H1 (cell line): ENCODE measurements around the gene CRTC3. TPM values are rescaled to one million over a fixed set of nuclear protein-coding genes. Genes with fewer than 3 reads are reported as not detected.

Source experiments
- CTCF ChIA-PET: fragments of 300-600 bp; sonication (Branson Sonifier 250); formaldehyde crosslinking; loops from one replicate; lab custom pipeline; 2021; ENCODE audit not compliant: partially characterized antibody; lab: Charles Lee
- POLR2A ChIA-PET: fragments of 300-600 bp; sonication (Branson Sonifier 250); formaldehyde crosslinking; loops from one replicate; lab custom pipeline; 2021; ENCODE audit warnings: inconsistent platforms; ENCODE audit not compliant: partially characterized antibody; lab: Charles Lee
- DNase-seq, 2 experiments: peaks; one replicate each; pipeline versions ENCODE4 v3.0.0 to v3.0.0-alpha.2; 2010 to 2022; ENCODE audit warnings: low spot score in 2 of 2, low read depth in 1 of 2, mixed read lengths in 1 of 2
- FAIRE-seq: peaks from 2 replicates; lab custom pipeline; 2011; peaks lifted over from hg19 to GRCh38; lab: Jason Lieb, UNC
- H2AFZ ChIP-seq: 2 replicates; pipeline ENCODE4 v1.8.1; 2012; ENCODE audit warnings: low read length, inconsistent platforms
- H2AK5ac ChIP-seq: 2 replicates; pipeline ENCODE4 v1.6.1; 2013; ENCODE audit warnings: low read depth, low read length
- H2BK120ac ChIP-seq: replicated peaks from 2 replicates; pipeline ENCODE3; 2013; ENCODE audit warnings: low read depth, low read length, inconsistent platforms
- H2BK12ac ChIP-seq: 2 replicates; pipeline ENCODE4 v1.6.1; 2013; ENCODE audit warnings: low read depth, low read length
- H2BK15ac ChIP-seq: 2 replicates; pipeline ENCODE4 v1.6.1; 2013; ENCODE audit warnings: low read length
- H2BK20ac ChIP-seq: 2 replicates; pipeline ENCODE4 v1.6.1; 2013; ENCODE audit warnings: low read length
- H2BK5ac ChIP-seq: 2 replicates; pipeline ENCODE4 v1.6.1; 2013; ENCODE audit warnings: low read depth, low read length
- H3K14ac ChIP-seq: 2 replicates; pipeline ENCODE4 v1.6.1; 2013; ENCODE audit warnings: inconsistent platforms; ENCODE audit not compliant: insufficient read length
- H3K18ac ChIP-seq: 2 replicates; pipeline ENCODE4 v1.6.1; 2013; ENCODE audit warnings: low read length; ENCODE audit errors: extremely low read depth
- H3K23ac ChIP-seq: 2 replicates; pipeline ENCODE4 v1.6.1; 2013; ENCODE audit warnings: inconsistent platforms; ENCODE audit not compliant: insufficient read length
- H3K23me2 ChIP-seq: 2 replicates; pipeline ENCODE4 v1.6.1; 2013; ENCODE audit warnings: low read depth, low read length
- H3K27ac ChIP-seq: 2 replicates; pipeline ENCODE4 v1.6.1; 2011; ENCODE audit warnings: low read depth, low read length, inconsistent platforms
- H3K27me3 ChIP-seq, 4 experiments: replicated peaks in 1 of 4; 1 replicate in 1 of 4; 2 replicates in 3 of 4; pipeline versions ENCODE4 v1.6.1 to v1.8.1; 2011 to 2013; ENCODE audit warnings: low read length in 3 of 4, mild to moderate bottlenecking in 3 of 4, inconsistent platforms in 2 of 4, mixed read lengths in 2 of 4, moderate library complexity in 1 of 4; ENCODE audit not compliant: control insufficient read depth in 3 of 4, insufficient read depth in 3 of 4; ENCODE audit errors: extremely low read depth in 1 of 4
- H3K36me3 ChIP-seq, 4 experiments: 2 replicates each; pipeline versions ENCODE4 v1.6.1 to v1.8.1; 2011 to 2013; ENCODE audit warnings: mild to moderate bottlenecking in 4 of 4, low read length in 3 of 4, moderate library complexity in 2 of 4, control low read depth in 1 of 4, inconsistent platforms in 1 of 4; ENCODE audit not compliant: insufficient read depth in 4 of 4, control insufficient read depth in 2 of 4
- H3K4ac ChIP-seq: replicated peaks from 2 replicates; pipeline ENCODE3; 2013; ENCODE audit warnings: low read length, low read depth, mixed read lengths, inconsistent platforms; ENCODE audit not compliant: insufficient read length
- H3K4me1 ChIP-seq, 4 experiments: replicated peaks in 1 of 4; 1 replicate in 1 of 4; 2 replicates in 3 of 4; pipeline versions ENCODE4 v1.6.1 to v1.8.1; 2011 to 2013; ENCODE audit warnings: low read length in 3 of 4, inconsistent platforms in 2 of 4, mixed read lengths in 1 of 4; ENCODE audit not compliant: insufficient read depth in 4 of 4, control insufficient read depth in 3 of 4
- H3K4me2 ChIP-seq, 2 experiments: 2 replicates each; pipeline versions ENCODE4 v1.6.1 to v1.8.1; 2011 to 2013; ENCODE audit warnings: low read depth in 2 of 2, low read length in 2 of 2, control low read depth in 1 of 2, inconsistent platforms in 1 of 2, mild to moderate bottlenecking in 1 of 2; ENCODE audit not compliant: insufficient read depth in 1 of 2
- H3K4me3 ChIP-seq, 4 experiments: fragments of 200-600, 300-600 bp in 1 of 4; sonication (generic), shearing (Covaris generic), sonication (Bioruptor Twin) in 1 of 4; 2 replicates each; pipeline versions ENCODE4 v1.5.1 to v1.8.1; 2011 to 2016; ENCODE audit warnings: low read length in 4 of 4, low read depth in 3 of 4, control low read depth in 2 of 4, inconsistent platforms in 2 of 4, mild to moderate bottlenecking in 2 of 4, mixed read lengths in 1 of 4, moderate library complexity in 1 of 4; ENCODE audit not compliant: insufficient read depth in 2 of 4; ENCODE audit errors: extremely low read depth in 1 of 4
- H3K56ac ChIP-seq: replicated peaks from 2 replicates; pipeline ENCODE3; 2013; ENCODE audit warnings: low read depth, mild to moderate bottlenecking, mixed read lengths, low read length, inconsistent platforms; ENCODE audit not compliant: insufficient read length
- H3K79me1 ChIP-seq: 2 replicates; pipeline ENCODE4 v1.6.1; 2013; ENCODE audit warnings: low read depth, low read length, control low read depth
- H3K79me2 ChIP-seq, 2 experiments: 2 replicates each; pipeline versions ENCODE4 v1.6.1 to v1.8.1; 2012 to 2013; ENCODE audit warnings: low read length in 2 of 2, mild to moderate bottlenecking in 2 of 2, inconsistent platforms in 1 of 2; ENCODE audit not compliant: insufficient read depth in 2 of 2, control insufficient read depth in 1 of 2
- H3K9ac ChIP-seq, 4 experiments: replicated peaks in 1 of 4; 1 replicate in 1 of 4; 2 replicates in 3 of 4; pipeline versions ENCODE4 v1.6.1 to v1.8.1; 2011 to 2013; ENCODE audit warnings: low read depth in 3 of 4, low read length in 3 of 4, control low read depth in 2 of 4, mild to moderate bottlenecking in 2 of 4, moderate library complexity in 2 of 4, inconsistent platforms in 1 of 4; ENCODE audit errors: extremely low read depth in 1 of 4
- H3K9me3 ChIP-seq, 2 experiments: 2 replicates each; pipeline versions ENCODE4 v1.6.1 to v1.8.1; 2012 to 2013; ENCODE audit warnings: mild to moderate bottlenecking in 2 of 2, moderate library complexity in 2 of 2, control low read depth in 1 of 2, inconsistent platforms in 1 of 2, low read depth in 1 of 2, low read length in 1 of 2, mixed read lengths in 1 of 2; ENCODE audit not compliant: insufficient read depth in 2 of 2
- H4K20me1 ChIP-seq, 2 experiments: replicated peaks in 1 of 2; 2 replicates each; pipeline versions ENCODE3 to v1.8.1; 2011 to 2013; ENCODE audit warnings: inconsistent platforms in 2 of 2, low read length in 2 of 2, mild to moderate bottlenecking in 1 of 2; ENCODE audit not compliant: insufficient read depth in 2 of 2, control insufficient read depth in 1 of 2
- H4K5ac ChIP-seq: 2 replicates; pipeline ENCODE4 v1.6.1; 2013; ENCODE audit warnings: low read length, low read depth, mixed read lengths, inconsistent platforms; ENCODE audit not compliant: insufficient read length
- H4K8ac ChIP-seq: 2 replicates; pipeline ENCODE4 v1.8.0; 2013; ENCODE audit warnings: mild to moderate bottlenecking, moderate library complexity, low read length, inconsistent platforms; ENCODE audit not compliant: insufficient read depth; ENCODE audit errors: extremely low read depth
- H4K91ac ChIP-seq: replicated peaks from 2 replicates; pipeline ENCODE3; 2013; ENCODE audit warnings: low read length, mixed read lengths, inconsistent platforms; ENCODE audit not compliant: insufficient read length
- JUN ChIP-seq: IDR thresholded peaks from 2 replicates; pipeline ENCODE4 v1.6.1; 2011; ENCODE audit warnings: low read depth, mild to moderate bottlenecking, improper control_type of control experiment, low read length
- WGBS, 2 experiments: shearing (Covaris generic) in 1 of 2; methylation state at CpG; one replicate each; pipeline versions ENCODE4 v1.1.6 to v1.1.7; 2013 to 2015; ENCODE audit warnings: low lambda C conversion rate in 2 of 2, mixed read lengths in 2 of 2, inconsistent platforms in 1 of 2, low coverage in 1 of 2, missing lambda C conversion rate in 1 of 2; ENCODE audit not compliant: insufficient replicate concordance in 2 of 2, insufficient coverage in 1 of 2, insufficient read length in 1 of 2; ENCODE audit errors: extremely low coverage in 1 of 2, missing lambda C conversion rate in 1 of 2; 5-methylcytosine and 5-hydroxymethylcytosine counted together
- polyA plus RNA-seq, 7 experiments: library from polyadenylated mRNA; depleted of rRNA in 3 of 7; stranded (reverse) in 5 of 7; unstranded in 2 of 7; fragments of >200 nt in 5 of 7; fragments of 200-250 nt in 2 of 7; gene quantifications; 1 replicate in 5 of 7; 2 replicates in 1 of 7; 4 replicates in 1 of 7; pipeline versions ENCODE4 v1.2.1 to v1.2.3, GENCODE V29; 2011 to 2013; ENCODE audit warnings: missing spikeins in 2 of 7, mixed read lengths in 2 of 7
- total RNA-seq: library from RNA; stranded (reverse); fragmentation: NEBNext Ultra II Directional; extraction: Animal tissue kit (Norgen Biotek cat#: 25700); gene quantifications from 2 replicates; pipeline ENCODE4 v1.2.1, GENCODE V29; 2021

CRTC3 gene
- total and polyA plus RNA-seq, 2 of the 8 experiments (the other 6 are each of a cell fraction or from before 2014, with no cell fraction given) = 5.0 to 5.3 TPM

- Histone ChIP-seq H2AK5ac (no peak overlapping the region; the same call in 1 of the 2 replicates), H3K4me1 (peaks cover 0 to 6% (median 4%) of the 10 kb centered on the region in 4 experiments; a peak in 6 of 7 replicates), H3K9ac (no peak overlapping the region), H2BK20ac (no peak overlapping the region), H2BK5ac (no peak overlapping the region), H3K14ac (no peak overlapping the region), H3K56ac (no peak overlapping the region), H3K27ac (no peak overlapping the region), H3K79me2 (no peaks in the 10 kb centered on the region), H2AFZ (no peak overlapping the region), H3K9me3 (no peaks in the 10 kb centered on the region), H3K23ac (no peak overlapping the region), H2BK12ac (no peak overlapping the region), H2BK15ac (no peak overlapping the region), H3K79me1 (no peaks in the 10 kb centered on the region), H2BK120ac (no peak overlapping the region), H3K4me3 (no peak overlapping the region), H3K27me3 (no peaks in the 10 kb centered on the region), H4K91ac (no peak overlapping the region), H4K5ac (no peak overlapping the region), H3K4me2 (no peak overlapping the region), H3K23me2 (no peaks in the 10 kb centered on the region), H3K36me3 (no peaks in the 10 kb centered on the region), H4K8ac (no peak overlapping the region), H3K4ac (no peak overlapping the region), H4K20me1 (no peaks in the 10 kb centered on the region), H3K18ac (no peak overlapping the region)
- no peak for FAIRE-seq
- WGBS, 2 experiments = 89% methylated on average over 10 of the region's 10 CpGs; no CpG with 5 or more reads in 1 of the 2 experiments
- no peak for TF ChIP-seq JUN
- ChIA-PET POLR2A (no interaction called here), CTCF (interaction anchor here (0.9 to 1.0 kb wide), 2 partner anchors 8 to 10 kb away, joined by 3 to 4 read pairs; no protein-coding TSS in a partner anchor)
- DNase-seq = no peak
These were observed 63.9 kb downstream of the CRTC3 start for GRCh38 chr15:90593499-90594158.
